Measurements from ENCODE around the gene TMEM271. TPM values are rescaled to one million over a fixed set of nuclear protein-coding genes. Genes with fewer than 3 reads are reported as not detected.
A peak's percentile ranks its signal among the peaks of the same experiment; 100 is the strongest.

TMEM271 gene
- total RNA-seq, 2 experiments from 2014 or later, result not detected

DNA sequence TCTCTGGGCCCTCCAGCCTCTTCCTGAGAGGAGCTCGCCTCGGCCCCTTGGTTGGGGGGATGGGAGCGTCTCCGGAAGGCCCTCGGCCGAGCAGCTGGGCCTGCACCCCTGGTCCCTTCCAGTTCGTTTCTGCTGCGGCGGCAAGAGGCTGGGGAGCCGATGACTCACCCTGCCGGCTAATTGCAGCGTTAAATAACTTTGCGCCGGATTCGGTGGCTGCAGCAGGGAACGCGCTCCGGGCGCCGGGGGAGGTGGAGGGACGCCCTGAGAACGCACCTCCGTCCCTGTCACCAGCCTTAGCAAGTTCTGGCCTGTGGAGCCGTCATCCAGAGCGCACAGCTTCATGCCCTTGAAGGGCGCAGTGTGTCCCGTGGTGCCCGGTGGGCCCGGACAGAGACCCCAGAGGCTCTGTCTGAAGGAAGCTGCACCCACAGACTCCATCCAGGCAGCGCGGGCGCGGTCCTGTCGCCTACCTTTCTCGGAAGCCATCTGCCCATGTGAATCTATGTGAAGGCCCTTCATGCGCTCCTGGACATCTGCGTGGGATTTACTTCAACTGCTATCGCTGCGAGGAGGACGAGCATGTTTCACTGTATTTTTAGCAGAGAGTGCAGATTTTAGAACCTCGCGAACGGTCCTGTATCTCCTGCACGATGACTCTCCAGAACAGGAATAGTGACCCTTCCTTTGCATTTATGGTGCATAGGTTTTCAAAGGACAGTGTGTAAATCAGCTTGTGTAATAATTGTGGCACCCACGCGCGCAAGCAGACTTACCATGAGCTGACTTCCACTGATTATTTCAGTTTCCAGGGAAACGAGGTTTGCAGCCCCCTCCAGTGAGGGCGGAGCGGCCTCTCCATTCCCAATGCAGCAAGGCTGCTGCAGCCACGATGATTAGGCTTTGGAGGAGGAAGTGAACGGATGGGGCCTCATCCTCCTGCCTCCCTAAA is 1.7 kb upstream of the TMEM271 start:
- H3K4me3 ChIP-seq (ENCODE audit: low read length), result no peak overlapping the region
- Mint-ChIP-seq H3K4me1 (ENCODE audit: low read depth) (peaks cover 5% of the 10 kb centered on the region), H3K9me3 (no peaks in the 10 kb centered on the region), H3K36me3 (ENCODE audit: low read depth) (no peaks in the 10 kb centered on the region), H3K27me3 (peaks cover 64% of the 10 kb centered on the region), H3K4me3 (no peak overlapping the region), H3K27ac (no peak overlapping the region)
- DNase-seq (no peak), ATAC-seq (ENCODE audit: poor library complexity) (no peak)
- H3K36me3 ChIP-seq (ENCODE audit: insufficient read depth, low read length), result no peaks in the 10 kb centered on the region
- POLR2A ChIA-PET, result no interaction called here
- CTCF ChIA-PET, result no interaction called here
- H3K9me3 ChIP-seq (ENCODE audit: control insufficient read depth in 1 of 2, insufficient read depth in 1 of 2, low read length in 2 of 2), result peaks cover 0 to 45% of the 10 kb centered on the region in 2 experiments
- TF ChIP-seq, protein P1, sequence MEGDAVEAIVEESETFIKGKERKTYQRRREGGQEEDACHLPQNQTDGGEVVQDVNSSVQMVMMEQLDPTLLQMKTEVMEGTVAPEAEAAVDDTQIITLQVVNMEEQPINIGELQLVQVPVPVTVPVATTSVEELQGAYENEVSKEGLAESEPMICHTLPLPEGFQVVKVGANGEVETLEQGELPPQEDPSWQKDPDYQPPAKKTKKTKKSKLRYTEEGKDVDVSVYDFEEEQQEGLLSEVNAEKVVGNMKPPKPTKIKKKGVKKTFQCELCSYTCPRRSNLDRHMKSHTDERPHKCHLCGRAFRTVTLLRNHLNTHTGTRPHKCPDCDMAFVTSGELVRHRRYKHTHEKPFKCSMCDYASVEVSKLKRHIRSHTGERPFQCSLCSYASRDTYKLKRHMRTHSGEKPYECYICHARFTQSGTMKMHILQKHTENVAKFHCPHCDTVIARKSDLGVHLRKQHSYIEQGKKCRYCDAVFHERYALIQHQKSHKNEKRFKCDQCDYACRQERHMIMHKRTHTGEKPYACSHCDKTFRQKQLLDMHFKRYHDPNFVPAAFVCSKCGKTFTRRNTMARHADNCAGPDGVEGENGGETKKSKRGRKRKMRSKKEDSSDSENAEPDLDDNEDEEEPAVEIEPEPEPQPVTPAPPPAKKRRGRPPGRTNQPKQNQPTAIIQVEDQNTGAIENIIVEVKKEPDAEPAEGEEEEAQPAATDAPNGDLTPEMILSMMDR (IDR thresholded peaks at IDR 0.05), result no peak
- intact Hi-C loops (cut with DNase I, micrococcal nuclease), result no loop called here
- peaks cover 14% of the 10 kb centered on the region for H3K4me1 ChIP-seq (ENCODE audit: insufficient read depth, low read length)
- no peak overlapping the region for H3K27ac ChIP-seq (ENCODE audit: low read depth in 1 of 2, low read length in 2 of 2)
- peaks cover 45 to 51% of the 10 kb centered on the region in 2 experiments for H3K27me3 ChIP-seq (ENCODE audit: control insufficient read depth in 1 of 2, insufficient read depth in 2 of 2, low read length in 2 of 2)

- H3K4me3 ChIP-seq (ENCODE audit: low read length), result no peak overlapping the region
- H3K4me1 ChIP-seq (ENCODE audit: insufficient read depth, low read length), result peaks cover 14% of the 10 kb centered on the region
- CTCF ChIA-PET, result no interaction called here
- Mint-ChIP-seq H3K27ac (no peak overlapping the region), H3K9me3 (peaks cover 2% of the 10 kb centered on the region), H3K4me3 (peak overlapping the region; percentile 15), H3K4me1 (ENCODE audit: low read depth) (peaks cover 5% of the 10 kb centered on the region), H3K36me3 (ENCODE audit: low read depth) (no peaks in the 10 kb centered on the region), H3K27me3 (peaks cover 68% of the 10 kb centered on the region)
- H3K36me3 ChIP-seq (ENCODE audit: insufficient read depth, low read length), result no peaks in the 10 kb centered on the region
- ATAC-seq (ENCODE audit: poor library complexity), result no peak
- no peak for DNase-seq
- POLR2A ChIA-PET, result no interaction called here
- H3K27me3 ChIP-seq (ENCODE audit: control insufficient read depth in 1 of 2, insufficient read depth in 2 of 2, low read length in 2 of 2), result peaks cover 48 to 52% of the 10 kb centered on the region in 2 experiments
- intact Hi-C loops (cut with DNase I, micrococcal nuclease), result no loop called here
- no peak overlapping the region for H3K27ac ChIP-seq (ENCODE audit: low read depth in 1 of 2, low read length in 2 of 2)
- peaks cover 0 to 52% of the 10 kb centered on the region in 2 experiments for H3K9me3 ChIP-seq (ENCODE audit: control insufficient read depth in 1 of 2, insufficient read depth in 1 of 2, low read length in 2 of 2)
- TF ChIP-seq, protein P1 (IDR thresholded peaks at IDR 0.05), result no peak
These were observed 950 bp upstream of the TMEM271 start for GRCh38 chr4:576991-577498.

GRCh38 chr4:575281-576141 is 584 bp downstream of the TMEM271 start:
- DNase-seq (no peak), ATAC-seq (ENCODE audit: poor library complexity) (no peak)
- Histone ChIP-seq H3K4me3 (ENCODE audit: low read length) (no peak overlapping the region), H3K27me3 (ENCODE audit: control insufficient read depth in 1 of 2, insufficient read depth in 2 of 2, low read length in 2 of 2) (peaks cover 48 to 57% of the 10 kb centered on the region in 2 experiments), H3K27ac (ENCODE audit: low read depth in 1 of 2, low read length in 2 of 2) (no peak overlapping the region), H3K9me3 (ENCODE audit: control insufficient read depth in 1 of 2, insufficient read depth in 1 of 2, low read length in 2 of 2) (peaks cover 0 to 62% of the 10 kb centered on the region in 2 experiments), H3K36me3 (ENCODE audit: insufficient read depth, low read length) (no peaks in the 10 kb centered on the region), H3K4me1 (ENCODE audit: insufficient read depth, low read length) (peaks cover 14% of the 10 kb centered on the region)
- POLR2A ChIA-PET, result no interaction called here
- peaks cover 68% of the 10 kb centered on the region for H3K27me3 Mint-ChIP-seq
- TF ChIP-seq, protein P1 (IDR thresholded peaks at IDR 0.05), result no peak
- CTCF ChIA-PET, result no interaction called here
- peaks cover 5% of the 10 kb centered on the region for H3K4me1 Mint-ChIP-seq (ENCODE audit: low read depth)
- intact Hi-C loops (cut with DNase I, micrococcal nuclease), result no loop called here
- H3K4me3 Mint-ChIP-seq, result no peak overlapping the region
- no peaks in the 10 kb centered on the region for H3K36me3 Mint-ChIP-seq (ENCODE audit: low read depth)
- H3K27ac Mint-ChIP-seq, result no peak overlapping the region
- H3K9me3 Mint-ChIP-seq, result peaks cover 3% of the 10 kb centered on the region

All from CD4-positive, alpha-beta T cell (primary cell).